IPS-20b (cell line): ENCODE measurements around the gene TLCD3A.

Source experiments
- H3K27ac ChIP-seq: one replicate; pipeline ENCODE4 v1.5.1; 2013; ENCODE audit warnings: low read length
- H3K27me3 ChIP-seq: 2 replicates; pipeline ENCODE4 v1.6.1; 2013; ENCODE audit warnings: mild to moderate bottlenecking, low read length, inconsistent platforms; ENCODE audit not compliant: insufficient read depth
- H3K36me3 ChIP-seq: 2 replicates; pipeline ENCODE4 v1.6.1; 2013; ENCODE audit warnings: low read depth, mild to moderate bottlenecking, inconsistent platforms, low read length, moderate library complexity; ENCODE audit not compliant: insufficient read depth
- H3K4me1 ChIP-seq: 2 replicates; pipeline ENCODE4 v1.6.1; 2013; ENCODE audit warnings: mild to moderate bottlenecking, control low read depth, inconsistent platforms, low read length, moderate library complexity; ENCODE audit not compliant: insufficient read depth
- H3K4me3 ChIP-seq: 2 replicates; pipeline ENCODE4 v1.5.1; 2013; ENCODE audit warnings: mild to moderate bottlenecking, low read length, inconsistent platforms
- H3K9ac ChIP-seq: 2 replicates; pipeline ENCODE4 v1.6.1; 2013; ENCODE audit warnings: low read depth, mild to moderate bottlenecking, inconsistent platforms, low read length, moderate library complexity
- H3K9me3 ChIP-seq: 2 replicates; pipeline ENCODE4 v1.6.1; 2013; ENCODE audit warnings: mild to moderate bottlenecking, low read depth, low read length, inconsistent platforms; ENCODE audit not compliant: insufficient read depth

TLCD3A gene

DNA sequence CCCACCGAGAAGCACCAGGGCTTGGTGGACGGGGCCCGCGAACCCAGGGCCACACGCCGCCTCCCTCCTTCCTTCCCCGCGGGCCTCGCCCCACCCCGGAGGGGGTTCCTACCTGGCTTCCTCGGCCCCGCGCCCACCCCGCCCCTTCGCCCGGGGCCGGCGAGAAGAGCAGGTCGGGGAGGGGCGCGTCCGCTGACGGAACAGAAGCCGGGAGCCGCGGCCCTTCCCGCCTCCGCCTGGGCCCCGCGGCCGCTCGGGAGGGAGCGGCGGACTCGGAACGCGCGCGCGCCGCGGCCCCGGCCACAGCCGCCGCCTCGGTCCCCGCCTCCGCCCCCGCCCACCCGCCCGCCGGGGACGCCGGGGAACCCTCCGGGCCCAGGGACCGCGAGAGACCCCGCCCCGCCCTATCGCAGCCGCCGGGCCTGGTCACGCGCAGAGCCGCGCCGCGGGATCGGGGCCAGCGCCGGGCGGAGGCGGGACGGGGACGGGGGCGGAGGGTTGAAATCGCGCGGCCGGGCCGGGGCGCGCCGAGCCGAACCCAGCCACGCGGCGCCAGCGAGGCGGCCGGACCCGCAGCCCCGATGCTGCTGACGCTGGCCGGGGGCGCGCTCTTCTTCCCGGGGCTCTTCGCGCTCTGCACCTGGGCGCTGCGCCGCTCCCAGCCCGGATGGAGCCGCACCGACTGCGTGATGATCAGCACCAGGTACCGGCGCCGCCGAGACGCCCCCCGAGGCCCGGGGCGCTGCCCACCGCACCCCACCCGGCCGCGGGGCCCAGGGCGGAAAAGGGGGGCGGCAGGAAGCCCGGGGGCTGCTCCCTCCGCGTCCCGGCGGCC lies at the start of gene TLCD3A:
Gene TLCD3A (plus strand): TSS at position 530 of the 835 bp plus-strand sequence. CDS start 52 bp downstream, at position 582.
- Histone ChIP-seq H3K27ac (no peak within 1 kb of the TSS), H3K4me1 (peaks cover 6% of the 10 kb centered on the region; the same call in 1 of the 2 replicates), H3K27me3 (peaks cover 21% of the 10 kb centered on the region), H3K36me3 (peaks cover 20% of the 10 kb centered on the region), H3K9me3 (no peaks in the 10 kb centered on the region), H3K4me3 (peak within 1 kb of the TSS; percentile 80), H3K9ac (peak within 1 kb of the TSS; percentile 79; the same call in 1 of the 2 replicates)

GRCh38 chr17:683040-683439 lies 49.4 kb upstream of the TLCD3A start:
- no peak overlapping the region for H3K4me3 ChIP-seq
- no peak overlapping the region for H3K27ac ChIP-seq
- no peak overlapping the region for H3K9ac ChIP-seq
- H3K9me3 ChIP-seq, result no peaks in the 10 kb centered on the region
- H3K36me3 ChIP-seq, result 0 out of 2 replicates have a peak, but pooled peaks cover 7% of the 10 kb centered on the region
- H3K4me1 ChIP-seq, result 0 out of 2 replicates have a peak, but pooled peaks cover 3% of the 10 kb centered on the region
- no peaks in the 10 kb centered on the region for H3K27me3 ChIP-seq

DNA sequence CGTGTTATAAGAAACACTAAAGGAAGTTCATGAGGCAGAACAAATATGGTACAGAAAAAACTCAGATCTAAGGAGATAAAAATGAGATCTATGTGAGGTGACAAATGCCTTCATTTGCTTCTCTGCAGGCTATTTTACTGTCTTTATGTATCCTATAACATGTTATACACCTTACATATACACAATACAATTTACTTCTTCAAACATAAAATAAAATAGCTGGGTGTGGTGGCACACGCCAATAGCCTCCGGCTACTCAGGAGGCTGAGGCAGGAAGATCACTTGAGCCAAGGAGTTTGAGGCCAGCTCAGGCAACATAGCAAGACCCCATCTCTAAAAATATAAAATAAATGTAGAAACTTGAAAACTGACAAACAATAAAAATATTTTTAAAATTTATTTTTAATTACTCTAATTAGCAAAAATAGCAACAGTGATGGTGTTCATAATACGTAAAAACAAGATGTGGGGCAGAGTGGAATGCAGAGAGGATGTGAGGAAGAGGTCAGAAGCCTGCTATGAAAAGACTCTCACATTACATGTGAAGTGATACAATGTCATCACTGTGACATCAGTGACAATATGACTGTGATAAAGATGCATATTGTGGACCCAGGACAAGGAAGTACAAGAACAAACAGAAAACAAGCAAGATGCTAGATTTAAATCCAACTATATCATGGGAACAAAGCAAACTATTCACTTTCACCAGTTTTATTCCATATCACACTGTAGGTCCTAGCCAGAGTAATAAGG lies 48.7 kb upstream of the TLCD3A start:
- H3K4me1 ChIP-seq, result 0 out of 2 replicates have a peak, but pooled peaks cover 3% of the 10 kb centered on the region
- no peak overlapping the region for H3K4me3 ChIP-seq
- H3K36me3 ChIP-seq, result 0 out of 2 replicates have a peak, but pooled peaks cover 7% of the 10 kb centered on the region

DNA sequence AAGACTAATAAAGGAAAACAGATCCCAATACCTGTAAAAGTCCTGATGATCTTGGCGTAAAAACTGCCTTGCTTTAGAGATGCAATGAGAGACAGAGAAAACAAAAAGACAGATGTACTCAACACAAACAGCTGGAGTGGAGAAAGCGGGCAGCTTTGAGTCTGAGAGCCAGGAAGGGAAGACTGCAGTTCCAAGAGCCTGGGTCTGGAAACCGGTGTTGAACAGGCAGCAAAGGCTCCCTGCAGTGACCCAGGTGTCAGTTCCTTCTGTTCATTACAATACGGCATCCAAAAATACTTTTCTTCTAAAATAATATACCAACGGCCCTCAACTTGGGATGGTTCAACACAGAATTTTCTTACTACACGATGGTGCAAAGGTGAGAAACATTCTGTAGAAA lies 47.4 kb upstream of the TLCD3A start:
- 0 out of 2 replicates have a peak, but pooled peaks cover 3% of the 10 kb centered on the region for H3K4me1 ChIP-seq
- no peaks in the 10 kb centered on the region for H3K9me3 ChIP-seq
- H3K4me3 ChIP-seq, result no peak overlapping the region
- H3K36me3 ChIP-seq, result peaks cover 7% of the 10 kb centered on the region; the same call in 1 of the 2 replicates
- no peak overlapping the region for H3K9ac ChIP-seq
- H3K27me3 ChIP-seq, result no peaks in the 10 kb centered on the region
- no peak overlapping the region for H3K27ac ChIP-seq

More for the DNA sequence above, 48.7 kb upstream of the TLCD3A start:
- no peaks in the 10 kb centered on the region for H3K9me3 ChIP-seq
- H3K27me3 ChIP-seq, result no peaks in the 10 kb centered on the region
- no peak overlapping the region for H3K27ac ChIP-seq
- H3K9ac ChIP-seq, result no peak overlapping the region

GRCh38 chr17:688100-688989 lies 44.1 kb upstream of the TLCD3A start:
- Histone ChIP-seq H3K27me3 (no peaks in the 10 kb centered on the region), H3K9me3 (no peaks in the 10 kb centered on the region), H3K36me3 (peaks cover 14% of the 10 kb centered on the region; the same call in 1 of the 2 replicates), H3K9ac (no peak overlapping the region), H3K4me1 (no peaks in the 10 kb centered on the region), H3K4me3 (no peak overlapping the region), H3K27ac (no peak overlapping the region)

- no peaks in the 10 kb centered on the region for H3K27me3 ChIP-seq
- peaks cover 16% of the 10 kb centered on the region for H3K36me3 ChIP-seq
- no peaks in the 10 kb centered on the region; the same call in 1 of the 2 replicates for H3K4me1 ChIP-seq
- no peak overlapping the region for H3K27ac ChIP-seq
- no peaks in the 10 kb centered on the region for H3K9me3 ChIP-seq
- H3K9ac ChIP-seq, result no peak overlapping the region
- no peak overlapping the region for H3K4me3 ChIP-seq
Measured at GRCh38 chr17:689556-690275, 42.7 kb upstream of the TLCD3A start.

DNA sequence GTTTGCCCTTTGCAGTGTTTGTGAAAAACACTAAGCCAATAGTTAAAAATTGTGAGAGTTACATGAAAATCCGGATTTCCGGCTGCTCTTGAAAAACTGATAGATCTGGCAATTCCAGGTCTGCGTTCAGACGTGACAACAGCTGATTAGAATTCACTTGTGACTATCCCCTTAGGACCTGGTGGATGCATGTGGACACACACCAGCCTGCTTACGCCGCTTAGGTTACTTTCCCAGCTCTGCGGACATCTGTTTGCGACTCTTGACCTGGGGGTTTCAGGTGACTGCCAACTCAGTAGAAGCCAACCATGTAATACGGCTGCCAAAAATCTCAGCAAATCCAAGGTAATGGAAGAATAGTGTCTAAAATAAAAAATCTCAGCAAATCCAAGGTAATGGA lies 42.0 kb upstream of the TLCD3A start:
- no peak overlapping the region for H3K27ac ChIP-seq

DNA sequence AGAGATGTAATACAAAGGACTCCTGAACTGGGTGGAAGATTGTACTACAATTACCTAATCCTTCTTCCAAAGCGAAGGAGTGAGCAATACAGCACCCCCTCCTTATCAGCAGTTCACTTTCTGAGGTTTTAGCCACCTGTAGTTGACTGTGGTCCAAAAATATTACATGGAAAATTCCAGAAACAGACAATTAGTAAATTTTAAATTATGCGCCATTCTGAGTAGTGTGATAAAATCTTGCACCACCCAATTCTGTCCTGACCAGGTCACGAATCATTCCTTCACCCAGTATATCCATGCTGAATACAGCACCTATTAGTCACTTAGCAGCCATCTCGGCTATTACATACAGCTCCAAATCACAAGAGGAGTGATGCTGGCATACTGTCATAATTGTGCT lies 41.0 kb upstream of the TLCD3A start:
- no peaks in the 10 kb centered on the region for H3K27me3 ChIP-seq
- no peak overlapping the region for H3K27ac ChIP-seq
- H3K9me3 ChIP-seq, result no peaks in the 10 kb centered on the region
- no peaks in the 10 kb centered on the region; the same call in 1 of the 2 replicates for H3K4me1 ChIP-seq
- H3K9ac ChIP-seq, result no peak overlapping the region
- H3K36me3 ChIP-seq, result peaks cover 31% of the 10 kb centered on the region
- no peak overlapping the region for H3K4me3 ChIP-seq

More for the DNA sequence above, 42.0 kb upstream of the TLCD3A start:
- Histone ChIP-seq H3K4me1 (no peaks in the 10 kb centered on the region; the same call in 1 of the 2 replicates), H3K9ac (no peak overlapping the region), H3K4me3 (no peak overlapping the region), H3K27me3 (no peaks in the 10 kb centered on the region), H3K36me3 (peaks cover 23% of the 10 kb centered on the region), H3K9me3 (no peaks in the 10 kb centered on the region)

GRCh38 chr17:692116-692515 lies 40.3 kb upstream of the TLCD3A start:
- Histone ChIP-seq H3K27me3 (no peaks in the 10 kb centered on the region), H3K9ac (no peak overlapping the region), H3K4me1 (no peaks in the 10 kb centered on the region; the same call in 1 of the 2 replicates), H3K9me3 (no peaks in the 10 kb centered on the region), H3K4me3 (no peak overlapping the region), H3K36me3 (peaks cover 36% of the 10 kb centered on the region), H3K27ac (no peak overlapping the region)

- no peaks in the 10 kb centered on the region; the same call in 1 of the 2 replicates for H3K4me1 ChIP-seq
- no peak overlapping the region for H3K4me3 ChIP-seq
- no peak overlapping the region for H3K9ac ChIP-seq
- peaks cover 43% of the 10 kb centered on the region for H3K36me3 ChIP-seq
- no peak overlapping the region for H3K27ac ChIP-seq
- no peaks in the 10 kb centered on the region for H3K9me3 ChIP-seq
- no peaks in the 10 kb centered on the region for H3K27me3 ChIP-seq
Measured at GRCh38 chr17:693791-694638, 38.4 kb upstream of the TLCD3A start.
